GM21717 (cell line): ENCODE data around the gene TIMM17B.
A peak's percentile ranks its signal among the peaks of the same experiment; 100 is the strongest.

ENCODE experiments used
- ATAC-seq: cut with Tn5 transposase; IDR thresholded peaks from one replicate; pipeline ENCODE4 v1.9.1; 2021; ENCODE audit warnings: mild to moderate bottlenecking, moderate library complexity; ENCODE audit not compliant: unreplicated experiment

Gene TIMM17B

DNA sequence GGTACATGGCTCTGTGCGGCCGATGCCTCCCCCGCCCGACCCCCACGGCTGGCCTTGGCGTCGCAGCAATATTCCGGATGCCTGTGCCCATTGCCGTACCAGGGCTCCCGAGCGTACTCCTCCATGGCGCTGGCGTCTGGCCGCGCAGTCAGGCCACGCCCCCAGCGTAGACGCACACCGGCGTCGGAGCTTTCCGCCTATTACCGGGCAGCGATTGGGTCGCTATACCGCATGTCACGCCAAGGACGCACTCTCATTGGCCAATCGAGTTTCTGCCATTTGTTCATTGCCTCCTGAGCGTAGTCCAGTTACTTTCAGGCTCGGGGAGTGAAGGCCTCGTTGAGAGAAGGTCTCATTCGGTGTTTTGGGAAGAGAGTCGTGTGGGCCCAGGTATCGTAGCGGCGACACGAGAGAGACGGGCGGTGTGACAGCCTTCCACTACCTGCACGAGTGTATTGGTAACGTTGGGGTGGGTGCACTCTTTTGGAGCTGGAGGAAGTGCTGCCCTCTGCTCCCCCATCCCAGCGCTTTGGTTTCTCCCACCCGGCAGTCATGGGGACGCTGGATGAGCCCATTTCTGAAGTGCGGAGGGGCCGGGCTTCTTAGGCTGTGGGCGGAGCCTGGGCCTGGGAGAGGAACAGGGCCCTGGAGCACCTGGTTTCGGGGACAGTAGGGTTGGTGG is at the start of gene TIMM17B, which contains the start of gene PQBP1:
TSS of gene TIMM17B (minus strand) at position 144 of the 682 bp plus-strand sequence. CDS start at position 125, 19 bp downstream.
TSS of gene PQBP1 (plus strand) at position 306 of the 682 bp plus-strand sequence. CDS start 580 bp downstream, outside the sequence.
- peak; percentile 82 for ATAC-seq

DNA sequence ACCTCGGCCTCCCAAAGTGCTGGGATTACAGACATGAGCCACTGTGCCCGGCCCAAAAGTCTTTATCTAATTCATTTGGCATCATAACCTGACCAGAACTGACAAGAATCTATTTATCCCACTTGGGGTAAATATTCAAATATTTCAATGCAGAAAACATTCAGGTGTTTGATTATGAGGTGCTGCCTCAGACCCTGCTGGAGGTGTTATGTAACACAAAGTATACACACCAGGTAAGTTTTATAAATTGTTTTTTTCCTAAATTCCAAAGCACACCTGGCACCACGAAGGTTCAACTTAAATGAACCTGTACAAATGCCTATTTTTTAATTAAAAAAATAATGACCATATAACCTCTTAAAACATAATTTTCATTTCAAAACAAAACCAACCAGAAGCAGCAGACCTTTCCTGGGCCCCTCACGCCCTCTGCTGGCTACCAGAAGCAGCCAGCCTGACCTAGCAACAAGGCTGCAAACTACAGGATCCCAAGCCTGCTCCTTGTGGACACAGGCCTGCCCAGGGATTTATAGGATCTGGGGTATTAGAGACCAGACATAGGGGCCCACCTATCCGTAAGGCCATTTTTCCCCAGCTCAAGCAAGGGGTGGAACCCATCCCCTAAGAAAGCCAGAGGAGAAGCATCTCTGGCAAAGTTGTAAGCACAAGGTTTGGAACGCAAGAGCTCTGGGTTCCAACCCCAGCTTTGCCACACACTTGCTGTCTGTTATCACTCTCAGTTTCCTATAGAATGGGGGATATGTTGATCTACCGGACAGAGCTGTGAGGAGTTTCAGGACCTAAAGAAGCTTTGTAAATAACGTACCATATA is 48.2 kb upstream of the TIMM17B start:
- ATAC-seq, result no peak

DNA sequence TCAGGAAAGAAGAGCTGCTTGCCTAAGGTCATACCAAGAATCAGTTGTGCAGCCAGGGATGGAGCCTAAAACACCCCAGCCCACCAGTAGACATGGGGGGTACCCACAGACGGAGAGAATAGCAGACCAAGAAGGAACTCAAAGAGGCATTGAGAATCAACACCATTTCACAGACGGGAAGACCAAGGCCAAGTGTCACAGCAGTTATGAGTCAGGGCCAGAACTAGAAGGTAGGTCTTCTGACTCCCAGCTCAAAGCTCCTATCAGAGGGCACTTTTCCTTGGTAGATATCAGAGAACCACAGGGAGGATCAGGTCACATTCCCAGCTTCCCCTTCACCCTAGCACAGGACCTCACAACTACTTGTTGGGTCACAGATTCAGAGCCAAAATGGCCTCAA is 45.3 kb upstream of the TIMM17B start:
- ATAC-seq, result no peak

DNA sequence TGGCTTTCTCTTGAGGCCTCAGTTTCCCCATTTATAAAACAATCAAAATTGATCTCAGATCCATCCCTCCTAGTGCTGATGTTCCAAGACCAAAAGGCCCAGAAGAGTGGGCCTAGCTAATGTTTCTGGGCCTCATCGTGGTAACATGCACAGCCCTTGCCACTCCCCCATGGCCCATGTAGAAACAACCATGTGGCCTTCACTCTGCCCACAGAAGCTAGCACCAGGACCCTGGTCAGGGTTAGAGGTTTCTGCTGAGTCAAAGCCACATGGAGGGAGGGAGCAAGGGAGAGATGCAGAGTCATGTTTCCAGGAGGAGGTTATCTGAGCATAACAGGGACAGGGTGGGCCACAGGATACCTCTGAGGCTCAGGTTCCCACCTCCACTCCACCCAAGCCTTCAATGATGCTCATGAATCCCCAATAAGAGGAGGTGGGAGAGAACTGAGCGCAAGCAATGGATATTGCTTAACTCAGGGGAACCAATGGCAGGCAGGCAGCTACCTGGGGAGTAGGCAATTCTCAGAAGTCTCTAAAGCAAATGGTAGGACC is 42.9 kb upstream of the TIMM17B start:
- ATAC-seq, result no peak

GRCh38 chrX:48939524-48940228 is 42.1 kb upstream of the TIMM17B start:
- ATAC-seq, result no peak

GRCh38 chrX:48938721-48939425 is 41.3 kb upstream of the TIMM17B start:
- peak; percentile 45 for ATAC-seq

- peak; percentile 57 for ATAC-seq
These were observed 39.7 kb upstream of the TIMM17B start for GRCh38 chrX:48937054-48937907.

GRCh38 chrX:48936429-48937053 is 39.0 kb upstream of the TIMM17B start:
- ATAC-seq, result no peak

DNA sequence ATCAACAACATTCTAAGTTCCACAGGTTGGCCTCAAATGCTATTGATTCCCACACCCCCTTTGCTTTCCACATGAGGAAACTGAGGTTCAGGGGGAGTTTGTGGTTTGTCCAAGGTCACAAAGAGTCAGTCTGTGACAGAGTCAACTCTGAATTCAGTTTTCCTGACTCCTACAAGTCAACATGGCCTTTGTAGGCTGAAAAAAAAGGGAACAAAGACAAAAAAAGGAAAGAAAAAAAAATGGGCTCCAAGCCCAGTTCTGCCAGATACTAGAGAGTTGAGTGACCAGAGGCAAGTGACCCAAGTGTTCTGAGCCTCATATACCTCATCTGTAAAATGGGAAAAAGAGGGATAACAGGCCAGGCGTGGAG is 37.7 kb upstream of the TIMM17B start:
- ATAC-seq, result no peak

GRCh38 chrX:48934581-48935300 is 37.2 kb upstream of the TIMM17B start:
- ATAC-seq, result no peak

- ATAC-seq, result peak; percentile 35
These were observed 36.2 kb upstream of the TIMM17B start for GRCh38 chrX:48933757-48934156.

DNA sequence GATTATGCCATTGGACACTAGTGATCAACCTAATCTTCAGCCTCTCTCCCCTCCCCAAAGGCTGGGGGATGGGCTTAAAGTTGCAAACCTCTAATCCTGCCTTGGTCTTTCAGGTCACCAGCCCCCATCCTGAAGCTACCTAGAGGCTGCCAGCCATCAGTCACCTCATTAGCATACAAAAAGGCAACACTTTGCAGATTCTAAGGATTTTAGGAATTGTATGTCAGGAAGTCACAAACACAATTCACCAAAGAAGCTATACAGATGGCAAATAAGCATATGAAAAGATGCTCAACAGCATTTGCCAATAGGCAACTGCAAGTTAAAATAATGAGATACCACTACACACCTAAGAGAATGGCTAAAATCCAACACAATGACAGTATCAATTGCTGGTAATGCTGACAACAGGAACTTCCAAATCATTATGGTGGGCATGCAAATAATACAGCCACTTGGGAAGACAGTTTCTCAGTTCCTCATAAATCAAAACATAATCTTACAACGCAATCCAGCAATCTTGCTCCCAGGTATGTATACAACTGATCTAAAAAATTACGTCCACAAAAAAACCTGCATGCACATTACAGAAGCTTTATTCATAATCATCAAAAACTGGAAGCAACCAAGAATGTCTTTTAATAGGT is 30.3 kb upstream of the TIMM17B start:
- no peak for ATAC-seq

GRCh38 chrX:48927123-48927522 is 29.6 kb upstream of the TIMM17B start:
- no peak for ATAC-seq

- ATAC-seq, result no peak
These were observed 26.7 kb upstream of the TIMM17B start for GRCh38 chrX:48924270-48924669.

- no peak for ATAC-seq
These were observed 26.2 kb upstream of the TIMM17B start for GRCh38 chrX:48923771-48924170.

GRCh38 chrX:48920718-48921104 is 23.1 kb upstream of the TIMM17B start:
- ATAC-seq, result no peak

DNA sequence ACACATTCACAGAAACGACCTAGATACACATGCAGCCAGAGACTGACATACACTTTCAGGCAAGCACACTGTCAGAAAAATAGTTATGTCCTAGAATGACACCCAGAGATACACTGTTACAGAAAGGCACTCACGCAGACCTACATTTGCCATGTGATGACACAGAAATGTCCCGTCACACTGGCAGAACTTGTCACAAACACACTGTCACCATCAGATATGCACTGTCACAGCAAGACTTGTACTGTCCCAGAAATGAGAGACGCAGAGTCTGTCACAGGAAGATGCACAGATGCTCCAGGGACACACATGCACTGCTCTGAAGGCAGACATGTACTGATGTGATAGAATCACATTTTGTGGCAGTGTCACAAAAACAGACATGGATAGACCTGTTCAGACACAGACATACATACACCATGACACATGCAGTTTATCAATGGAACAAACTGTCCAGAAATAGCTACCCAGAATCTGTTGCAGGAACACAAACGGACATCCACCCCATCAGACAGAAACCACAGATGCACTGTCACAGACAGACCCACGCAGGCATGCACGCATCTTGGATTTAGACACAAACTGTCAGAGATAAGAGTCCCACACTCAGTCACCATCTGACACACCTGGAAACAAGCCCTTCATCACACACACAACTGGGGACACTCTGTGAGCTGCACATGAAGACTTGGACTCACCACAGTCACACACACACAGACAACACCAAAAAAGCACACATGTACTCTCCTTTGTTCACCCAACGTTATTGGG is 22.6 kb upstream of the TIMM17B start:
- no peak for ATAC-seq
